H9 (cell line): Measurements from ENCODE around the gene IFT25. TPM values are rescaled to one million over a fixed set of nuclear protein-coding genes. Genes with fewer than 3 reads are reported as not detected.

Experiments
- DNase-seq: peaks from one replicate; pipeline ENCODE4 v3.0.0-alpha.2; 2017
- H2AFZ ChIP-seq: one replicate; pipeline ENCODE4 v1.6.1; 2013; ENCODE audit warnings: mild to moderate bottlenecking, low read length, control low read depth, moderate library complexity
- H2AK5ac ChIP-seq: 2 replicates; pipeline ENCODE4 v1.6.1; 2013; ENCODE audit warnings: low read length, control low read depth, mixed read lengths; ENCODE audit not compliant: insufficient read length
- H2BK120ac ChIP-seq: one replicate; pipeline ENCODE4 v1.6.1; 2013; ENCODE audit warnings: low read depth, mild to moderate bottlenecking, low read length, control low read depth, inconsistent platforms; ENCODE audit not compliant: poor library complexity, severe bottlenecking
- H2BK12ac ChIP-seq: 2 replicates; pipeline ENCODE4 v1.6.1; 2013; ENCODE audit warnings: low read length, control low read depth, mixed read lengths, low read depth; ENCODE audit not compliant: insufficient read length
- H2BK15ac ChIP-seq: 2 replicates; pipeline ENCODE4 v1.6.1; 2013; ENCODE audit warnings: low read depth, low read length, control low read depth
- H2BK20ac ChIP-seq: one replicate; pipeline ENCODE4 v1.6.1; 2013; ENCODE audit warnings: low read depth, mild to moderate bottlenecking, low read length, control low read depth, inconsistent platforms; ENCODE audit not compliant: poor library complexity, severe bottlenecking
- H2BK5ac ChIP-seq: 2 replicates; pipeline ENCODE4 v1.6.1; 2013; ENCODE audit warnings: low read length, control low read depth, mixed read lengths; ENCODE audit not compliant: insufficient read length
- H3K14ac ChIP-seq: 2 replicates; pipeline ENCODE4 v1.6.1; 2013; ENCODE audit warnings: low read length, control low read depth; ENCODE audit not compliant: insufficient read depth
- H3K18ac ChIP-seq: 2 replicates; pipeline ENCODE4 v1.6.1; 2013; ENCODE audit warnings: low read depth, mild to moderate bottlenecking, mixed read lengths, low read length, control low read depth; ENCODE audit not compliant: insufficient read length
- H3K23ac ChIP-seq: 2 replicates; pipeline ENCODE4 v1.6.1; 2013; ENCODE audit warnings: low read length, control low read depth, mixed read lengths, low read depth; ENCODE audit not compliant: insufficient read length
- H3K23me2 ChIP-seq: 2 replicates; pipeline ENCODE4 v1.6.1; 2013; ENCODE audit warnings: low read depth, mild to moderate bottlenecking, mixed read lengths, low read length, control low read depth; ENCODE audit not compliant: insufficient read length, poor library complexity, severe bottlenecking
- H3K27ac ChIP-seq: 2 replicates; pipeline ENCODE4 v1.5.1; 2013; ENCODE audit warnings: low read length, control low read depth, mixed read lengths, low read depth; ENCODE audit not compliant: insufficient read length
- H3K27me3 ChIP-seq: 2 replicates; pipeline ENCODE4 v1.6.1; 2013; ENCODE audit warnings: low read length, control low read depth, inconsistent platforms; ENCODE audit not compliant: insufficient read depth
- H3K4ac ChIP-seq: 2 replicates; pipeline ENCODE4 v1.6.1; 2013; ENCODE audit warnings: low read depth, mild to moderate bottlenecking, control low read depth, inconsistent platforms, low read length, moderate library complexity
- H3K4me1 ChIP-seq: 2 replicates; pipeline ENCODE4 v1.6.1; 2013; ENCODE audit warnings: low read length, control low read depth, inconsistent platforms; ENCODE audit not compliant: insufficient read depth
- H3K4me2 ChIP-seq: 2 replicates; pipeline ENCODE4 v1.6.1; 2013; ENCODE audit warnings: low read length, control low read depth, mixed read lengths; ENCODE audit not compliant: insufficient read length, insufficient read depth
- H3K56ac ChIP-seq: 2 replicates; pipeline ENCODE4 v1.6.1; 2013; ENCODE audit warnings: low read depth, mild to moderate bottlenecking, mixed read lengths, low read length, control low read depth; ENCODE audit not compliant: insufficient read length
- H3K79me1 ChIP-seq: 2 replicates; pipeline ENCODE4 v1.6.1; 2013; ENCODE audit warnings: low read depth, mild to moderate bottlenecking, moderate library complexity, low read length, control low read depth, inconsistent platforms; ENCODE audit not compliant: insufficient read depth, poor library complexity, severe bottlenecking
- H3K79me2 ChIP-seq: 2 replicates; pipeline ENCODE4 v1.6.1; 2013; ENCODE audit warnings: low read length, control low read depth, inconsistent platforms; ENCODE audit not compliant: insufficient read depth
- H3K9ac ChIP-seq: 2 replicates; pipeline ENCODE4 v1.6.1; 2013; ENCODE audit warnings: low read length, control low read depth, mixed read lengths; ENCODE audit not compliant: insufficient read length; ENCODE audit errors: extremely low read depth
- H3K9me3 ChIP-seq: one replicate; pipeline ENCODE4 v1.6.1; 2013; ENCODE audit warnings: low read depth, low read length, inconsistent platforms; ENCODE audit not compliant: control insufficient read depth
- H3T11ph ChIP-seq: one replicate; pipeline ENCODE4 v1.6.1; 2013; ENCODE audit warnings: mild to moderate bottlenecking, low read length, control low read depth, inconsistent platforms
- H4K20me1 ChIP-seq: one replicate; pipeline ENCODE4 v1.6.1; 2013; ENCODE audit not compliant: control insufficient read depth, insufficient read length, insufficient read depth
- H4K5ac ChIP-seq: 2 replicates; pipeline ENCODE4 v1.6.1; 2013; ENCODE audit warnings: low read depth, mild to moderate bottlenecking, mixed read lengths, low read length, control low read depth; ENCODE audit not compliant: insufficient read length
- H4K8ac ChIP-seq: replicated peaks from 2 replicates; pipeline ENCODE4 v1.6.1; 2013; ENCODE audit warnings: low read length, control low read depth, mixed read lengths, low read depth; ENCODE audit not compliant: insufficient read length
- H4K91ac ChIP-seq: 2 replicates; pipeline ENCODE4 v1.6.1; 2013; ENCODE audit warnings: low read depth, mild to moderate bottlenecking, moderate library complexity, mixed read lengths, low read length, control low read depth; ENCODE audit not compliant: insufficient read length
- H3K27ac Mint-ChIP-seq, 3 experiments: 2 replicates in 2 of 3; 3 replicates in 1 of 3; pipeline ENCODE4 v1.8.0; 2020 to 2021; ENCODE audit warnings: mixed read lengths in 3 of 3, mild to moderate bottlenecking in 1 of 3, moderate library complexity in 1 of 3
- H3K27me3 Mint-ChIP-seq: 2 replicates; pipeline ENCODE4 v1.8.0; 2021; ENCODE audit warnings: low read depth, mild to moderate bottlenecking, moderate library complexity, mixed read lengths
- H3K36me3 Mint-ChIP-seq, 3 experiments: 2 replicates in 2 of 3; 3 replicates in 1 of 3; pipeline ENCODE4 v1.8.0; 2020 to 2021; ENCODE audit warnings: low read depth in 3 of 3, mixed read lengths in 3 of 3; ENCODE audit not compliant: insufficient read depth in 1 of 3
- H3K4me1 Mint-ChIP-seq, 2 experiments: 2 replicates each; pipeline ENCODE4 v1.8.0; 2020; ENCODE audit warnings: mixed read lengths in 2 of 2
- H3K4me3 Mint-ChIP-seq, 2 experiments: 2 replicates in 1 of 2; 3 replicates in 1 of 2; pipeline ENCODE4 v1.8.0; 2020 to 2021; ENCODE audit warnings: mild to moderate bottlenecking in 2 of 2, mixed read lengths in 2 of 2, moderate library complexity in 1 of 2
- H3K9me3 Mint-ChIP-seq, 2 experiments: 2 replicates in 1 of 2; 3 replicates in 1 of 2; pipeline ENCODE4 v1.8.0; 2020; ENCODE audit warnings: mild to moderate bottlenecking in 2 of 2, mixed read lengths in 2 of 2, moderate library complexity in 1 of 2
- WGBS: extraction: QIAGEN DNeasy Blood & Tissue Kit; methylation state at CpG from one replicate; pipeline ENCODE4 v1.1.7; 2013; ENCODE audit warnings: missing lambda C conversion rate, low lambda C conversion rate, mixed read lengths; ENCODE audit not compliant: insufficient read length; ENCODE audit errors: extremely low coverage; 5-methylcytosine and 5-hydroxymethylcytosine counted together
- total RNA-seq: library from RNA; stranded (reverse); gene quantifications from 2 replicates; pipeline ENCODE4 v1.2.1, GENCODE V29; 2021
- TF ChIP-seq, protein P1 (sequence below): fragments of 200-600 bp; sonication (generic); conservative IDR thresholded peaks from 3 replicates; pipeline ENCODE4 v1.8.0; 2021; ENCODE audit warnings: antibody characterized with exemption, mild to moderate bottlenecking

Gene IFT25
- total RNA-seq, 1 experiment from 2014 or later: 36.8 TPM

DNA sequence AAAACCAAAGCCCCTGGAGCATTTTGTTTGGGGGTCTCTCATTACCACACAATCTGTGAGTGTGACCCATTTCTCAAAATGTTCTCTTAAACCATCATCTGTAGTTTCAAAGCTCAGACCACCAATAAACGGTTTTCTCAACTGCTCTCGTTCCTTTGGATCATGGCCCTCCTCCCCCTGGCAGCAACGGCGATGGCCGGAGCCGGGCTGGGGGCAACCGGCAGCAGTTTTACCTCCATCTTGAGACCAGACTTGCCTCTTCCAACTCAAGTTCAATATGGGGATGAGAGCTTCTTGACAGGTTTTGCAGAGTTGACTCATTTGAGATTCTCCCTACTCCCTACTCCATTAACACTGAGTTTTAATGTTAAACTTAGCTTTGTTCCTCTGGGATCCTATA lies 30.4 kb upstream of the IFT25 start:
- no peak overlapping the region for H3K4ac ChIP-seq
- TF ChIP-seq, protein P1, sequence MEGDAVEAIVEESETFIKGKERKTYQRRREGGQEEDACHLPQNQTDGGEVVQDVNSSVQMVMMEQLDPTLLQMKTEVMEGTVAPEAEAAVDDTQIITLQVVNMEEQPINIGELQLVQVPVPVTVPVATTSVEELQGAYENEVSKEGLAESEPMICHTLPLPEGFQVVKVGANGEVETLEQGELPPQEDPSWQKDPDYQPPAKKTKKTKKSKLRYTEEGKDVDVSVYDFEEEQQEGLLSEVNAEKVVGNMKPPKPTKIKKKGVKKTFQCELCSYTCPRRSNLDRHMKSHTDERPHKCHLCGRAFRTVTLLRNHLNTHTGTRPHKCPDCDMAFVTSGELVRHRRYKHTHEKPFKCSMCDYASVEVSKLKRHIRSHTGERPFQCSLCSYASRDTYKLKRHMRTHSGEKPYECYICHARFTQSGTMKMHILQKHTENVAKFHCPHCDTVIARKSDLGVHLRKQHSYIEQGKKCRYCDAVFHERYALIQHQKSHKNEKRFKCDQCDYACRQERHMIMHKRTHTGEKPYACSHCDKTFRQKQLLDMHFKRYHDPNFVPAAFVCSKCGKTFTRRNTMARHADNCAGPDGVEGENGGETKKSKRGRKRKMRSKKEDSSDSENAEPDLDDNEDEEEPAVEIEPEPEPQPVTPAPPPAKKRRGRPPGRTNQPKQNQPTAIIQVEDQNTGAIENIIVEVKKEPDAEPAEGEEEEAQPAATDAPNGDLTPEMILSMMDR: no peak
- H3K14ac ChIP-seq: no peak overlapping the region
- H3K9ac ChIP-seq: no peak overlapping the region
- H3K27me3 ChIP-seq: no peaks in the 10 kb centered on the region
- H3K79me1 ChIP-seq: no peaks in the 10 kb centered on the region
- H3K36me3 Mint-ChIP-seq: peaks cover 0 to 9% (median 2%) of the 10 kb centered on the region in 3 experiments; a peak in 5 of 7 replicates
- no peak overlapping the region for H2BK20ac ChIP-seq
- no peak overlapping the region for H2BK12ac ChIP-seq
- H2AK5ac ChIP-seq: no peak overlapping the region
- no peak overlapping the region for H3K4me3 Mint-ChIP-seq
- no peak overlapping the region for H3K23ac ChIP-seq
- H3K9me3 Mint-ChIP-seq: no peaks in the 10 kb centered on the region
- no peak overlapping the region for H2BK120ac ChIP-seq
- H3K79me2 ChIP-seq: no peaks in the 10 kb centered on the region
- H2BK5ac ChIP-seq: no peak overlapping the region
- no peak overlapping the region for H2BK15ac ChIP-seq
- no peaks in the 10 kb centered on the region for H3K23me2 ChIP-seq
- no peak overlapping the region for H3K27ac Mint-ChIP-seq
- H3K27ac ChIP-seq: no peak overlapping the region
- WGBS: no CpG with 5 or more reads among the region's 7 CpGs
- no peaks in the 10 kb centered on the region for H3K4me1 ChIP-seq
- H3K56ac ChIP-seq: no peak overlapping the region
- H3K18ac ChIP-seq: no peak overlapping the region
- no peak for DNase-seq
- H3T11ph ChIP-seq: no peak overlapping the region
- H2AFZ ChIP-seq: no peak overlapping the region
- peaks cover 6 to 8% of the 10 kb centered on the region in 2 experiments; a peak in 3 of 4 replicates for H3K4me1 Mint-ChIP-seq
- no peaks in the 10 kb centered on the region for H4K20me1 ChIP-seq
- no peak overlapping the region for H4K5ac ChIP-seq
- no peaks in the 10 kb centered on the region for H3K9me3 ChIP-seq
- no peak overlapping the region for H4K8ac ChIP-seq
- H3K4me2 ChIP-seq: no peak overlapping the region
- no peak overlapping the region for H4K91ac ChIP-seq
- peaks cover 5% of the 10 kb centered on the region for H3K27me3 Mint-ChIP-seq
